ENCODE data around the gene MED7. TPM values are rescaled to one million over a fixed set of nuclear protein-coding genes. Genes with fewer than 3 reads are reported as not detected.

Gene MED7
- total RNA-seq, 1 donor from 2014 or later = 32.5 TPM

- Histone ChIP-seq H3K4me2 (no peak overlapping the region), H3K79me2 (ENCODE audit: low read depth) (no peaks in the 10 kb centered on the region), H3K27me3 (no peaks in the 10 kb centered on the region), H3K4me3 (no peak overlapping the region), H3K36me3 (no peaks in the 10 kb centered on the region), H3K9ac (no peak overlapping the region), H4K20me1 (ENCODE audit: low read depth) (no peaks in the 10 kb centered on the region), H3K9me3 (ENCODE audit: low read depth) (no peaks in the 10 kb centered on the region), H2AFZ (replicated peaks) (no peak overlapping the region), H3F3A (ENCODE audit: low read depth) (no peaks in the 10 kb centered on the region), H3K4me1 (no peaks in the 10 kb centered on the region), H3K27ac (no peak overlapping the region)
- Mint-ChIP-seq H3K27ac (no peak overlapping the region), H3K4me3 (no peak overlapping the region), H3K9me3 (peaks cover 2% of the 10 kb centered on the region), H3K4me1 (no peaks in the 10 kb centered on the region), H3K27me3 (ENCODE audit: insufficient read depth, low read depth) (peaks cover 4% of the 10 kb centered on the region), H3K36me3 (no peaks in the 10 kb centered on the region)
- DNase-seq (ENCODE audit: low spot score) = peak; percentile 72
- TF ChIP-seq, protein P1, sequence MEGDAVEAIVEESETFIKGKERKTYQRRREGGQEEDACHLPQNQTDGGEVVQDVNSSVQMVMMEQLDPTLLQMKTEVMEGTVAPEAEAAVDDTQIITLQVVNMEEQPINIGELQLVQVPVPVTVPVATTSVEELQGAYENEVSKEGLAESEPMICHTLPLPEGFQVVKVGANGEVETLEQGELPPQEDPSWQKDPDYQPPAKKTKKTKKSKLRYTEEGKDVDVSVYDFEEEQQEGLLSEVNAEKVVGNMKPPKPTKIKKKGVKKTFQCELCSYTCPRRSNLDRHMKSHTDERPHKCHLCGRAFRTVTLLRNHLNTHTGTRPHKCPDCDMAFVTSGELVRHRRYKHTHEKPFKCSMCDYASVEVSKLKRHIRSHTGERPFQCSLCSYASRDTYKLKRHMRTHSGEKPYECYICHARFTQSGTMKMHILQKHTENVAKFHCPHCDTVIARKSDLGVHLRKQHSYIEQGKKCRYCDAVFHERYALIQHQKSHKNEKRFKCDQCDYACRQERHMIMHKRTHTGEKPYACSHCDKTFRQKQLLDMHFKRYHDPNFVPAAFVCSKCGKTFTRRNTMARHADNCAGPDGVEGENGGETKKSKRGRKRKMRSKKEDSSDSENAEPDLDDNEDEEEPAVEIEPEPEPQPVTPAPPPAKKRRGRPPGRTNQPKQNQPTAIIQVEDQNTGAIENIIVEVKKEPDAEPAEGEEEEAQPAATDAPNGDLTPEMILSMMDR (IDR thresholded peaks at IDR 0.05) = peak; percentile 94
- TF ChIP-seq EZH2 (IDR thresholded peaks at IDR 0.05) = no peak
Observed at GRCh38 chr5:157148734-157149615, 6.3 kb upstream of the MED7 start.

DNA sequence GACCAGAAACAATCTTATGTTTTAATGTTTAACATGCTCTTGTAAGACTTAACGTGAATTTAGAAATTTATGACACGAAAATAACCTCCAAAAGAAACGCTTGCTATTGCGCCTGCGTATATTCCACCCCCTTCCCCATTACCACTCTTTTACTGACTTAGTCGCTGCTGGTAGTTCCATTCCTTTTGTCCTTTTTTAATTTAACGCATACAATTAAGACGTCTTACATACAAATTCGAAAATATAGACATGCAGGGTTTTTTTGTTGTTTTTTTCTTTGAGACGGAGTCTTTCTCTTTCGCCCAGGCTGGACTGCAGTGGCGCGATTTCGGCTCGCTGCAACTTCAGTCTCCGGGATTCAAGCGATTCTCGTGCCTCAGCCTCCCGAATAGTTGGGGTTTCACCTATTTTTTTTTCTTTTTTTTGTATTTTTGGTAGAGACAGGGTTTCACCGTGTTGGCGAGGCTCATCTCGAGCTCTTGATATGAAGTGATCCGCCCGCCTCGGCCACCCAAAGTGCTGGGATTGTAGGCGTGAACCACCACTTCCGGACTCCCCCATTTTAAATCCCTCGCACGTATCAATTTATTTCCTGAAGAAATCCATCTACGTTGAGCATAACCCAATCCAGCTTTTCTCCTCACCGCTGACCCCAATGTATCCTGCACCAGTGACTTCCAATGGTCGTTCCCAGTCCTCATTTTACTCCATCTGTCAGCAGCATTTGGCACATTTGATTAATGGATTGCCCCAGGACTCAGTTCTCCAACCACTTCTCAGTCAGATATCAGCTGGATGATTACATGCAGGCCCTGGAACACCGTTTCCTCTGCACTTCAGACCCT is 684 bp upstream of the MED7 start:
- Mint-ChIP-seq H3K4me1 (peaks cover 12% of the 10 kb centered on the region), H3K27me3 (ENCODE audit: insufficient read depth, low read depth) (peaks cover 3% of the 10 kb centered on the region), H3K4me3 (peak overlapping the region; percentile 91), H3K36me3 (peaks cover 20% of the 10 kb centered on the region), H3K9me3 (peaks cover 11% of the 10 kb centered on the region), H3K27ac (peak overlapping the region; percentile 90)
- no peak overlapping the region for H3K27ac ChIP-seq
- DNase-seq (ENCODE audit: low spot score) = no peak
- no peaks in the 10 kb centered on the region for H3K27me3 ChIP-seq
- H3K79me2 ChIP-seq (ENCODE audit: low read depth) = peaks cover 38% of the 10 kb centered on the region
- no peaks in the 10 kb centered on the region for H4K20me1 ChIP-seq (ENCODE audit: low read depth)
- no peak overlapping the region for H3K9ac ChIP-seq
- TF ChIP-seq, protein P1 (IDR thresholded peaks at IDR 0.05) = no peak
- TF ChIP-seq EZH2phosphoT487 (IDR thresholded peaks at IDR 0.05) (no peak), EZH2 (IDR thresholded peaks at IDR 0.05) (no peak)
- H3F3A ChIP-seq (ENCODE audit: low read depth) = no peaks in the 10 kb centered on the region
- H3K4me2 ChIP-seq = peak overlapping the region; percentile 82
- H3K9me3 ChIP-seq (ENCODE audit: low read depth) = no peaks in the 10 kb centered on the region
- peak overlapping the region; percentile 60 for H2AFZ ChIP-seq (replicated peaks)
- no peaks in the 10 kb centered on the region for H3K4me1 ChIP-seq
- peak overlapping the region; percentile 88 for H3K4me3 ChIP-seq
- peaks cover 2% of the 10 kb centered on the region for H3K36me3 ChIP-seq

- H3K9me3 Mint-ChIP-seq = no peaks in the 10 kb centered on the region
- Histone ChIP-seq H3K4me3 (no peak overlapping the region), H3K27ac (no peak overlapping the region), H3K36me3 (peaks cover 7% of the 10 kb centered on the region), H2AFZ (replicated peaks) (no peak overlapping the region), H3K27me3 (no peaks in the 10 kb centered on the region), H3F3A (ENCODE audit: low read depth) (no peaks in the 10 kb centered on the region), H3K4me1 (no peaks in the 10 kb centered on the region), H3K4me2 (no peak overlapping the region), H3K79me2 (ENCODE audit: low read depth) (peaks cover 38% of the 10 kb centered on the region), H3K9me3 (ENCODE audit: low read depth) (no peaks in the 10 kb centered on the region), H3K9ac (no peak overlapping the region), H4K20me1 (ENCODE audit: low read depth) (no peaks in the 10 kb centered on the region)
- H3K4me1 Mint-ChIP-seq = peaks cover 7% of the 10 kb centered on the region
- H3K36me3 Mint-ChIP-seq = peaks cover 29% of the 10 kb centered on the region
- no peak overlapping the region for H3K27ac Mint-ChIP-seq
- DNase-seq (ENCODE audit: low spot score) = no peak
- TF ChIP-seq, protein P1 (IDR thresholded peaks at IDR 0.05) = no peak
- TF ChIP-seq EZH2phosphoT487 (IDR thresholded peaks at IDR 0.05) = no peak
- TF ChIP-seq EZH2 (IDR thresholded peaks at IDR 0.05) = no peak
- no peak overlapping the region for H3K4me3 Mint-ChIP-seq
- peaks cover 4% of the 10 kb centered on the region for H3K27me3 Mint-ChIP-seq (ENCODE audit: insufficient read depth, low read depth)
Observed at GRCh38 chr5:157137691-157138090, 5.0 kb downstream of the MED7 start.
